Nephron progenitor cell (in vitro differentiated cells): ENCODE data around the gene DACH1.

Experiments used
- DNase-seq: peaks from one replicate; pipeline ENCODE4 v3.0.0; 2021
- H3K27ac Mint-ChIP-seq: 2 replicates; pipeline ENCODE4 v1.8.0; 2021; ENCODE audit warnings: mild to moderate bottlenecking, moderate library complexity, mixed read lengths
- H3K27me3 Mint-ChIP-seq: 2 replicates; pipeline ENCODE4 v1.8.0; 2021; ENCODE audit warnings: mild to moderate bottlenecking, low read depth, mixed read lengths; ENCODE audit not compliant: poor library complexity
- H3K36me3 Mint-ChIP-seq: 2 replicates; pipeline ENCODE4 v1.8.0; 2021; ENCODE audit warnings: low read depth, mixed read lengths
- H3K4me1 Mint-ChIP-seq: 2 replicates; pipeline ENCODE4 v1.8.0; 2021; ENCODE audit warnings: mixed read lengths
- H3K4me3 Mint-ChIP-seq: 2 replicates; pipeline ENCODE4 v1.8.0; 2021; ENCODE audit warnings: mild to moderate bottlenecking, moderate library complexity, mixed read lengths
- H3K9me3 Mint-ChIP-seq: 2 replicates; pipeline ENCODE4 v1.8.0; 2021; ENCODE audit warnings: mild to moderate bottlenecking, moderate library complexity, mixed read lengths
- CTCF ChIP-seq: fragments of 200-600 bp; sonication (generic); IDR thresholded peaks from 2 replicates; pipeline ENCODE4 v1.5.0; 2021; ENCODE audit warnings: antibody characterized with exemption

DACH1 gene

GRCh38 chr13:71803066-71803465 is 63.9 kb downstream of the DACH1 start:
- H3K27ac Mint-ChIP-seq: peak overlapping the region; percentile 29
- no peak for TF ChIP-seq CTCF
- no peak for DNase-seq
- peaks cover 14% of the 10 kb centered on the region for H3K36me3 Mint-ChIP-seq
- no peak overlapping the region for H3K4me3 Mint-ChIP-seq
- no peaks in the 10 kb centered on the region for H3K27me3 Mint-ChIP-seq
- peaks cover 55% of the 10 kb centered on the region for H3K4me1 Mint-ChIP-seq
- H3K9me3 Mint-ChIP-seq: no peaks in the 10 kb centered on the region

DNA sequence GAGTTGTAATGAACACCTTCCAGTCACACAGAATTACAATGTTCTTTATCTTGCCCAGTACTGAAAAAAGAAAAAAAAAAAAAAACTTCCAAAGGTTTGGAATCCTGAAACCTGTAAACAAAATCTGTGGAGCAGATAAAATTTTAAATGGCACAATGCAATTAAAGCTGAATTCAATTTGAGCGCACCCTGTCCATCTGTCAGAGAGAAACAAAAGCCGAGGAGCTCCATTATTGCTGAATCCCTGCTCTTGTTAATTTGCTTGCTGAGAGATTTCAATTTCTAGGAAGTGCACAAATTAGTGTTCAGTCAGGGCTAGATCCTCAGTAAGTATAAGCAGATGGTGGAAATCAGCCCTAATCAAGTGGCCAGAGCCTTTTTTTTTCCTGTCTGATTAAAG is 65.2 kb downstream of the DACH1 start:
- Mint-ChIP-seq H3K4me3 (peak overlapping the region; percentile 5), H3K27me3 (no peaks in the 10 kb centered on the region), H3K4me1 (peaks cover 63% of the 10 kb centered on the region), H3K27ac (peak overlapping the region; percentile 77), H3K36me3 (peaks cover 9% of the 10 kb centered on the region), H3K9me3 (no peaks in the 10 kb centered on the region)
- no peak for TF ChIP-seq CTCF
- DNase-seq: no peak

DNA sequence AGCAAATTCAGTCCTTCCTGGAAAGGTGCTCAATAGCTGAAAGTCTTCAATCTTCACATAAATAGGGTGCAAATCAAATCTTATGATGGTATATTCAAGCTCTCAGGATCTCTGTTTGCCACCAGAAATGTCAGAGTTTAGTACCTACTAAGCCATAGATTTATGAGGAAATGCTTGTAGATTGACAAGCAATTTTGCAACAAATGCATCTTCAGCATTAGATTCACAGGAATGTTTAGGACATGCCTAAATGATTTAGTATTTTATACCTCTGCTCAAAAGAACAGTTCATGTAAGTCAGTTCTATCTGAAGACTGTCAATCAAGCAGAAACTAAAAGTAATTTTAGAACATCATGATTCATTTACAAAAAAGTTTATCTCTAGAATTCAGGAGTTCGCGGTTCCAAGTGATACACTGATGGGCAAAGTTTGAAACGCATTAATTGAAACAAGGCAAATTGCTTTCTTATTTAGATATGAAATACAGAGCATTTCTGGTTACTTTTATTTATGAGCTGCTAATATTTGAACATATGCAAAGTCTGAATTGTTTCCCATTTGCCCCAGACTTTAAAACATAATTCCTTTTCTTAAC is 65.7 kb downstream of the DACH1 start:
- Mint-ChIP-seq H3K27me3 (no peaks in the 10 kb centered on the region), H3K4me3 (no peak overlapping the region), H3K27ac (peak overlapping the region; percentile 77), H3K9me3 (no peaks in the 10 kb centered on the region), H3K4me1 (peaks cover 68% of the 10 kb centered on the region), H3K36me3 (peaks cover 5% of the 10 kb centered on the region)
- TF ChIP-seq CTCF: no peak
- no peak for DNase-seq

- Mint-ChIP-seq H3K9me3 (no peaks in the 10 kb centered on the region), H3K27ac (no peak overlapping the region), H3K4me3 (peak overlapping the region; percentile 70), H3K27me3 (no peaks in the 10 kb centered on the region), H3K36me3 (peaks cover 11% of the 10 kb centered on the region), H3K4me1 (peaks cover 79% of the 10 kb centered on the region)
- TF ChIP-seq CTCF: no peak
- DNase-seq: no peak
Observed at GRCh38 chr13:71799324-71799723, 67.7 kb downstream of the DACH1 start.

GRCh38 chr13:71798707-71799106 is 68.3 kb downstream of the DACH1 start:
- peaks cover 17% of the 10 kb centered on the region for H3K36me3 Mint-ChIP-seq
- peak overlapping the region; percentile 98 for H3K27ac Mint-ChIP-seq
- H3K4me1 Mint-ChIP-seq: peaks cover 78% of the 10 kb centered on the region
- H3K9me3 Mint-ChIP-seq: no peaks in the 10 kb centered on the region
- TF ChIP-seq CTCF: no peak
- H3K27me3 Mint-ChIP-seq: no peaks in the 10 kb centered on the region
- no peak for DNase-seq
- peak overlapping the region; percentile 70 for H3K4me3 Mint-ChIP-seq

- Mint-ChIP-seq H3K4me3 (peak overlapping the region; percentile 50), H3K27me3 (no peaks in the 10 kb centered on the region), H3K4me1 (peaks cover 73% of the 10 kb centered on the region), H3K9me3 (no peaks in the 10 kb centered on the region), H3K36me3 (peaks cover 26% of the 10 kb centered on the region), H3K27ac (peak overlapping the region; percentile 83)
- DNase-seq: peak; percentile 13
- TF ChIP-seq CTCF: no peak
Observed at GRCh38 chr13:71797517-71797916, 69.5 kb downstream of the DACH1 start.
